Sigmoid colon (tissue), 7 donors: ENCODE data around the gene FCN2. TPM values are rescaled to one million over a fixed set of nuclear protein-coding genes. Genes with fewer than 3 reads are reported as not detected.

ENCODE experiments used
- DNase-seq: peaks from one replicate; pipeline ENCODE4 v3.0.0-alpha.2; 2019
- H3K27ac ChIP-seq, 4 donors: fragments of 200-600 bp; sonication (generic); one replicate each; pipeline ENCODE4 v1.5.1; 2016 to 2019; ENCODE audit warnings: mild to moderate bottlenecking in 1 of 4
- H3K27me3 ChIP-seq, 3 donors: fragments of 200-600 bp; sonication (generic); one replicate each; pipeline ENCODE4 v1.5.1; 2019; ENCODE audit warnings: mild to moderate bottlenecking in 1 of 3
- H3K36me3 ChIP-seq, 4 donors: fragments of 200-600 bp; sonication (generic); one replicate each; pipeline ENCODE4 v1.5.1; 2016 to 2019
- H3K4me1 ChIP-seq, 4 donors: fragments of 200-600 bp; sonication (generic); one replicate each; pipeline ENCODE4 v1.5.1; 2017 to 2019
- H3K4me3 ChIP-seq, 4 donors: fragments of 200-600 bp; sonication (generic); one replicate each; pipeline ENCODE4 v1.5.1; 2017 to 2019; ENCODE audit warnings: mild to moderate bottlenecking in 2 of 4, moderate library complexity in 1 of 4
- H3K9me3 ChIP-seq, 4 donors: fragments of 200-600 bp in 3 of 4; sonication (generic) in 3 of 4; one replicate each; pipeline versions ENCODE4 v1.5.1 to v1.6.1; 2013 to 2019
- EP300 ChIP-seq, 4 donors: sonication (generic); formaldehyde crosslinking; IDR thresholded peaks; one replicate each; pipeline ENCODE4 v1.6.1; 2017; ENCODE audit warnings: antibody characterized with exemption in 4 of 4
- POLR2A ChIP-seq, 2 donors: fragments of 450-650 bp; IDR thresholded peaks; one replicate each; pipeline ENCODE4 v1.6.1; 2016; ENCODE audit warnings: antibody characterized with exemption in 2 of 2, mild to moderate bottlenecking in 2 of 2, moderate library complexity in 2 of 2
- POLR2AphosphoS5 ChIP-seq, 4 donors: sonication (generic); formaldehyde crosslinking; IDR thresholded peaks; one replicate each; pipeline ENCODE4 v1.6.1; 2017; ENCODE audit warnings: antibody characterized with exemption in 4 of 4
- WGBS, 2 donors: extraction: QIAGEN DNeasy Blood & Tissue Kit; methylation state at CpG; one replicate each; pipeline ENCODE4 v1.1.7; 2013; 5-methylcytosine and 5-hydroxymethylcytosine counted together
- intact Hi-C: fragments of 100-400 bp; cut with DNase I; formaldehyde crosslinking; loops from one replicate; pipeline ENCODE4 v1.15.1; 2023
- polyA plus RNA-seq, 3 donors: library from polyadenylated mRNA; stranded (reverse); fragments of 200-250 nt; gene quantifications; one replicate each; pipeline ENCODE4 v1.2.3, GENCODE V29; 2013
- total RNA-seq, 4 donors: library from RNA; depleted of rRNA; stranded (reverse); fragments of >200 nt; gene quantifications; one replicate each; pipeline ENCODE4 v1.1.0, GENCODE V29; 2016
- TF ChIP-seq, protein P1 (sequence below), 4 experiments: fragments of 450-650 bp in 3 of 4; fragments of 200-600 bp in 1 of 4; IDR thresholded peaks; one replicate each; pipeline ENCODE4 v1.5.1; 2016 to 2019; ENCODE audit warnings: antibody characterized with exemption in 4 of 4, mild to moderate bottlenecking in 3 of 4, moderate library complexity in 2 of 4
- donor health status: healthy with polysubstance abuse.
- donor health status: Bipolar disorder and iron deficiency.
- donor health status: healthy.

FCN2 gene
- total and polyA plus RNA-seq, 7 donors: 0.12 TPM; not detected in 6

DNA sequence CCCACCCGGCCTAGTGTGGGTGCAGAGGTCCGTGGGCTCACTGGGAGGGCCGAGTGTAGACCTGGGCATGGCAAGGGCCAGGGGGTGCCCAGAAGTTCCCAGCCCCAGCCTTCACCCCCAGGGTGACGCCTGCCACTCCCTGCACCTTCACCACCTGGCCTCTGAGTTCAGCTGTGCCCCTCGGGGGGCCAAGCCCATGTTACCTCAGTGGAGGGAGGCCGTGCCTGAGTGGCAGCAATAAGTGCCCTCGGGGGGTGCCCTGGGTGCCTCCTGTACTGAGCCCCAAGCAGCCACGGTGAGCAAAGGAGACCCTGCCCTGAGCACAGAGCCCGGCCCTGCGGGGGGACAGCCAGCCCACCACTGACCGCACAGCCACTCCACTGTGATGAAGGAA lies 10.3 kb upstream of the FCN2 start:
- H3K27me3 ChIP-seq: peaks cover 0 to 18% (median 0%) of the 10 kb centered on the region in 3 donors
- no peak overlapping the region for H3K4me3 ChIP-seq
- intact Hi-C loops: no loop called here
- TF ChIP-seq EP300 (IDR thresholded peaks at IDR 0.05) (no peak), POLR2A (IDR thresholded peaks at IDR 0.05) (no peak), POLR2AphosphoS5 (IDR thresholded peaks at IDR 0.05) (no peak)
- TF ChIP-seq, protein P1, sequence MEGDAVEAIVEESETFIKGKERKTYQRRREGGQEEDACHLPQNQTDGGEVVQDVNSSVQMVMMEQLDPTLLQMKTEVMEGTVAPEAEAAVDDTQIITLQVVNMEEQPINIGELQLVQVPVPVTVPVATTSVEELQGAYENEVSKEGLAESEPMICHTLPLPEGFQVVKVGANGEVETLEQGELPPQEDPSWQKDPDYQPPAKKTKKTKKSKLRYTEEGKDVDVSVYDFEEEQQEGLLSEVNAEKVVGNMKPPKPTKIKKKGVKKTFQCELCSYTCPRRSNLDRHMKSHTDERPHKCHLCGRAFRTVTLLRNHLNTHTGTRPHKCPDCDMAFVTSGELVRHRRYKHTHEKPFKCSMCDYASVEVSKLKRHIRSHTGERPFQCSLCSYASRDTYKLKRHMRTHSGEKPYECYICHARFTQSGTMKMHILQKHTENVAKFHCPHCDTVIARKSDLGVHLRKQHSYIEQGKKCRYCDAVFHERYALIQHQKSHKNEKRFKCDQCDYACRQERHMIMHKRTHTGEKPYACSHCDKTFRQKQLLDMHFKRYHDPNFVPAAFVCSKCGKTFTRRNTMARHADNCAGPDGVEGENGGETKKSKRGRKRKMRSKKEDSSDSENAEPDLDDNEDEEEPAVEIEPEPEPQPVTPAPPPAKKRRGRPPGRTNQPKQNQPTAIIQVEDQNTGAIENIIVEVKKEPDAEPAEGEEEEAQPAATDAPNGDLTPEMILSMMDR (IDR thresholded peaks at IDR 0.05): no peak
- H3K9me3 ChIP-seq: no peaks in the 10 kb centered on the region
- DNase-seq: no peak
- H3K36me3 ChIP-seq: no peaks in the 10 kb centered on the region
- no peak overlapping the region for H3K27ac ChIP-seq
- no peaks in the 10 kb centered on the region for H3K4me1 ChIP-seq
- WGBS, 2 donors: 74 to 86% methylated on average over 11 of the region's 11 CpGs

DNA sequence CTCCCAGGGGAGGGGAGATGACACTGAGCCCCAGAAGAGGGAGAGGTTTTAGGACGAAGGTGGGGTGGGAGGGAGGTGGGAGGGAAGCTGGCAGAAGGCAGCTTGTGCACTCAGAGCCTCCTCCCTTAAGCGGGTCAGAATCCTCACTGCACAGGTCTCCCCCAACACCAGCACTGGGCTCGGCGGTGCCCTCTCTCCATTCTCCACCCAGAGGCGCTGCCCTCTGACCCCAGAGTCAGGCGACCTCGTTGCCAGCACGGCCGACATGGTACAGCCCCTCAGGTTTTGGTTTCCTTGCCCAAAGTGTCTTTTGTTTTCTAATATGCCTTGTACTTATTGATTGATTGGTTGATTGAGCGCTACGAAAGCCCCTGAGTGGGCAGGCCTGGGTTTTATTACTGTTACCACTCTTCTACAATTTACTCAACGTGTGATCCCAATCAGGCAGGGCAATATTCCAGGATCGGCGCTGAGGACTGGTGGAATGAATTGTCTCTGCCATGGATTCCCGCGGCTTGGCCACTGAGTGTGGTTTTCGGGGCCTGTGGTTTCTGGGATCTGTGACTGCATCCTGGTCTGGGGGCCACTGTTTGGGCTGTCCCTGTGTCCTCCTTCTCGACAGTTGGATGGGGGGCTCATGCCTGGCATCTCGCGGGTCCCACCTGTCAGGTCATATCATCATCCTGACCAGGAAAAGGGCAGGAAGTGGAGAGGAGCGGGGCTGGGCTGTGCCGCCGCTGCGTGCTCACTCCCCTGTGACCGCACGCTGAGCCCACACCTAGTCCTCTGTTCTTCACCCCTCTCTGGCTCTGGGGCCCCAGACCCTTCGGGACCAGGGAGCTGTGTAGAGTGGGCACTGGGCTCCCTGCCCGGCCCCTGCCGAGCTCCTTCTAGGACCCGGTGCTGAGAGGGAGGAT lies 9.6 kb upstream of the FCN2 start:
- peaks cover 0 to 18% (median 0%) of the 10 kb centered on the region in 3 donors for H3K27me3 ChIP-seq

DNA sequence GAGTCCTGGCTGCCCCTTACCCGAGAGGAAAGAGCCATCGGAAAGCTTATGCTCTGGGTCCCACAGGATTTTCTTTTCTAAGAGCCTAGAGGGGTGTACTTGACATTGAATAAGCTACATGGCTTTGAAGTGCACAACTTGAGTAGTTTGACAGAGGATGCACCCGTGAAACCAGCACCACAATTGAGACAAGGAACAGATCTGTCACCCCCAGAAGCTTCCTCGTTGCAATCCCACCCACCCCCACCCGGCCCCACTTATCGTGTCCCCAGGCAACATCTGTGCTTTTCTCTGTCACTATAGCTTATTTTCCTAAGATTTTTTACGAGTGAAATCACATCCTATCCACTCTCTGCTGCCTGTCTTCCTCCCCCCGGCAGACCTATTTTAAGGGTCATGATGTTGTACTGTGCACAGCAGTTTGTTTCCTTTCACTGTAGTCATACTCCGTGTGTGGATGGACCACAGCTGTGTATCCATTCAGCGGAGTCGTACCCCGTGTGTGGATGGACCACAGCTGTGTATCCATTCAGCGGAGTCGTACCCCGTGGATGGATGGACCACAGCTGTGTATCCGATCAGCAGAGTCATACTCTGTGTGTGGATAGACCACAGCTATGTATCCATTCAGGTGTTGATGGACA lies 8.8 kb upstream of the FCN2 start:
- Histone ChIP-seq H3K36me3 (no peaks in the 10 kb centered on the region), H3K4me1 (no peaks in the 10 kb centered on the region), H3K27me3 (peaks cover 0 to 18% (median 0%) of the 10 kb centered on the region in 3 donors), H3K27ac (peak overlapping the region in 3 of 4 donors; percentile 17 to 61 (median 43)), H3K4me3 (no peak overlapping the region), H3K9me3 (no peaks in the 10 kb centered on the region)
- TF ChIP-seq EP300 (IDR thresholded peaks at IDR 0.05): no peak
- TF ChIP-seq POLR2AphosphoS5 (IDR thresholded peaks at IDR 0.05): peak; percentile 38 to 82 (median 69)
- TF ChIP-seq, protein P1 (IDR thresholded peaks at IDR 0.05): no peak
- no peak for TF ChIP-seq POLR2A (IDR thresholded peaks at IDR 0.05)
- intact Hi-C loops: no loop called here
- DNase-seq: peak; percentile 84
- WGBS, 2 donors: 63 to 73% methylated on average over 16 of the region's 16 CpGs

More for the DNA sequence above, 9.6 kb upstream of the FCN2 start:
- WGBS, 2 donors: 75 to 76% methylated on average over 30 of the region's 30 CpGs
- no peaks in the 10 kb centered on the region for H3K9me3 ChIP-seq
- no peak overlapping the region for H3K4me3 ChIP-seq
- intact Hi-C loops: no loop called here
- TF ChIP-seq, protein P1 (IDR thresholded peaks at IDR 0.05): no peak
- TF ChIP-seq EP300 (IDR thresholded peaks at IDR 0.05) (no peak), POLR2AphosphoS5 (IDR thresholded peaks at IDR 0.05) (no peak), POLR2A (IDR thresholded peaks at IDR 0.05) (no peak)
- no peaks in the 10 kb centered on the region for H3K36me3 ChIP-seq
- peak overlapping the region in 3 of 4 donors; percentile 17 to 61 (median 43) for H3K27ac ChIP-seq
- DNase-seq: no peak
- no peaks in the 10 kb centered on the region for H3K4me1 ChIP-seq

DNA sequence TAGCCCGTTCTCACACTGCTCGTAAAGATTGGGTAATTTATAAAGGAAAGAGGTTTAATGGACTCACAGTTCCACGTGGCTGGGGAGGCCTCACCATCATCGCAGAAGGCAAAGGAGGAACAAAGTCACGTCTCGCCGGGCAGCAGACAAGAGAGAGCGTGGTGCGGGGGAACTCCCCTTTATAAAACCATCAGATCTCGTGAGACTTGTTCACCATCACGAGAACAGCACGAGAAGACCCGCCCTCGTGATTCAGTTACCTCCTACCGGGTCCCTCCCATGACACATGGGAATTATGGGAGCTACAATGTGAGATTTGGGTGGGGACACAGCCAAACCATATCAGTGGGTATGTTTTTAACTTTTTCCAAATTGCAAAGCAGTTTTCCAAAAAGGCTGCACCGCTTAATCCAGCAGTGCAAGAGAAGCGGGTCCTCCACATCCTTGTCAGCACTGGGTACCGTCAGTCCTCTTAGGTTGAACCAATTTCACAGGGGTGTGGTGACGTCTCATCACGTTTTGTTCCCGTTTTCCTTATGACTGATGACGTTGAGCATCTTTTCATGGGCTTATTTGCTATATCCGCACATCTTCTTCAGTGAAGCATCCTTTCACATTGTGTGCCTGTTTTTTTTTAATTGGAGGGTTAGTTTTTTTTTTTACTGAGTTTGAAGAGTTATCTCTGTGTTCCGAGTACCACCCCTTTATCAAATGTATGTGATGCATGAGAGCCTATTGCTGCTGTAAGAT lies 8.0 kb upstream of the FCN2 start:
- Histone ChIP-seq H3K4me1 (no peaks in the 10 kb centered on the region), H3K36me3 (no peaks in the 10 kb centered on the region), H3K27ac (no peak overlapping the region), H3K27me3 (peaks cover 0 to 18% (median 0%) of the 10 kb centered on the region in 3 donors), H3K9me3 (no peaks in the 10 kb centered on the region), H3K4me3 (no peak overlapping the region)
- intact Hi-C loops: no loop called here
- 74 to 78% methylated on average over 24 of the region's 24 CpGs for WGBS, 2 donors
- TF ChIP-seq POLR2AphosphoS5 (IDR thresholded peaks at IDR 0.05) (no peak), EP300 (IDR thresholded peaks at IDR 0.05) (no peak), POLR2A (IDR thresholded peaks at IDR 0.05) (no peak)
- TF ChIP-seq, protein P1 (IDR thresholded peaks at IDR 0.05): no peak
- DNase-seq: no peak
